ENCODE measurements around the gene MAN2A2.
"Not testable (repeated sequence)": the region's sequence is repeated elsewhere in the genome, so short reads cannot be mapped to it uniquely, and the experiment has no call there.

MAN2A2 gene

DNA sequence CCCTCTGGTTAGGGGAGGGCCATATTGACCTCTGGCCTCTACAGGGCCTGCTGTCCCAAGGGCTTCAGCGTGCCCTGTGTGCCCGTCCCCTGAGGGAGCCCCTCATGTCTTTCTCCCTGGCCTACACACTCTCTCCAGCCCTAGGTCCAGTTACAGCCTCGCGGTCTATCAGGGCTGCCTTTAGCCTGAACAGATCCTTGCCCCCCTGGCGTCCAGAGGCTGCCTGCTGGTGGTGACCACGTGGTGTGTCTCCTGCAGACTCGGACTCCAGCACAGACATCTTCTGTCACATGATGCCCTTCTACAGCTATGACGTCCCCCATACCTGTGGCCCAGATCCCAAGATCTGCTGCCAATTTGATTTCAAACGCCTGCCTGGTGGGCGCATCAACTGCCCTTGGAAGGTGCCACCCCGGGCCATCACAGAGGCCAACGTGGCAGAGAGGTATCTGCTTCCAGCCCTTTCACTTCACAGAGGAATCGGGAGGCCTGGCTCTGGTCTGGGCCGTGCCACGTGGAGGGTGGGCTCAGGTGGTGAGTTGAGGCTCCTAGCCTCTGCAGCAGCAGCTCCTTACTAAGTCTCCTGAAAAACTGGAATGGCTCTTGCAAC is 4.1 kb downstream of the MAN2A2 start:
- no peak for DNase-seq (ENCODE audit: low spot score)
- no peak overlapping the region for H3K14ac ChIP-seq (ENCODE audit: low read length)
- H3K27me3 ChIP-seq (ENCODE audit: control insufficient read depth in 3 of 3, insufficient read depth in 3 of 3, low read depth in 1 of 3, low read length in 3 of 3): peaks cover 0 to 4% (median 0%) of the 10 kb centered on the region in 3 experiments
- H3K27ac ChIP-seq (replicated peaks; ENCODE audit: low read length): no peak overlapping the region
- H4K91ac ChIP-seq (ENCODE audit: low read depth, low read length, poor library complexity): no peak overlapping the region
- H3K36me3 ChIP-seq (replicated peaks in 1 of 2; ENCODE audit: control insufficient read depth in 2 of 2, insufficient read depth in 2 of 2, low read length in 2 of 2): peaks cover 44 to 70% of the 10 kb centered on the region in 2 donors
- H3K4me2 ChIP-seq (ENCODE audit: insufficient read depth, low read length, poor library complexity, severe bottlenecking): no peak overlapping the region
- H3K18ac ChIP-seq (ENCODE audit: low read length): no peak overlapping the region
- H2BK15ac ChIP-seq (ENCODE audit: low read length): no peak overlapping the region
- H3K4ac ChIP-seq (ENCODE audit: low read length): no peak overlapping the region
- H2BK5ac ChIP-seq (ENCODE audit: low read length): no peak overlapping the region
- H2AK5ac ChIP-seq (ENCODE audit: low read depth, low read length): no peak overlapping the region
- H3K9ac ChIP-seq (ENCODE audit: low read depth, low read length, poor library complexity): no peak overlapping the region
- no peak overlapping the region for H3K23ac ChIP-seq (ENCODE audit: low read depth, low read length, poor library complexity)
- no peak overlapping the region for H2BK12ac ChIP-seq (ENCODE audit: low read length)
- no peak overlapping the region for H2AFZ ChIP-seq (ENCODE audit: low read length)
- H3K4me3 ChIP-seq (ENCODE audit: low read length in 2 of 2): no peak overlapping the region
- H3K4me1 ChIP-seq (ENCODE audit: control insufficient read depth in 2 of 2, insufficient read depth in 1 of 2, low read depth in 1 of 2, low read length in 2 of 2): peaks cover 6% of the 10 kb centered on the region in 2 donors
- H4K8ac ChIP-seq (ENCODE audit: low read depth, low read length): no peak overlapping the region
- no peaks in the 10 kb centered on the region for H3K79me1 ChIP-seq (ENCODE audit: low read depth, low read length)
- H3K9me3 ChIP-seq (replicated peaks in 1 of 2; ENCODE audit: control insufficient read depth in 2 of 2, insufficient read depth in 1 of 2, low read depth in 1 of 2, low read length in 2 of 2): peaks cover 0 to 2% of the 10 kb centered on the region in 2 donors
- H2BK120ac ChIP-seq (ENCODE audit: low read depth, low read length): no peak overlapping the region
- WGBS, 2 donors (ENCODE audit: extremely low coverage in 2 of 2, insufficient read length in 2 of 2, insufficient replicate concordance in 1 of 2): no CpG with 5 or more reads among the region's 15 CpGs

- Histone ChIP-seq H3K4me1 (ENCODE audit: control insufficient read depth in 2 of 2, insufficient read depth in 1 of 2, low read depth in 1 of 2, low read length in 2 of 2) (peaks cover 6% of the 10 kb centered on the region in 2 donors), H3K36me3 (replicated peaks in 1 of 2; ENCODE audit: control insufficient read depth in 2 of 2, insufficient read depth in 2 of 2, low read length in 2 of 2) (peaks cover 52 to 78% of the 10 kb centered on the region in 2 donors), H3K79me1 (ENCODE audit: low read depth, low read length) (no peaks in the 10 kb centered on the region), H2BK5ac (ENCODE audit: low read length) (no peak overlapping the region), H3K4me3 (ENCODE audit: low read length in 2 of 2) (no peak overlapping the region), H4K8ac (ENCODE audit: low read depth, low read length) (no peak overlapping the region), H3K27ac (replicated peaks; ENCODE audit: low read length) (no peak overlapping the region), H4K91ac (ENCODE audit: low read depth, low read length, poor library complexity) (no peak overlapping the region), H3K18ac (ENCODE audit: low read length) (no peak overlapping the region), H2BK15ac (ENCODE audit: low read length) (no peak overlapping the region), H3K27me3 (ENCODE audit: control insufficient read depth in 3 of 3, insufficient read depth in 3 of 3, low read depth in 1 of 3, low read length in 3 of 3) (peaks cover 0 to 4% (median 0%) of the 10 kb centered on the region in 3 experiments), H2AFZ (ENCODE audit: low read length) (no peak overlapping the region), H3K4ac (ENCODE audit: low read length) (no peak overlapping the region), H3K14ac (ENCODE audit: low read length) (no peak overlapping the region), H2BK12ac (ENCODE audit: low read length) (no peak overlapping the region), H3K9me3 (replicated peaks in 1 of 2; ENCODE audit: control insufficient read depth in 2 of 2, insufficient read depth in 1 of 2, low read depth in 1 of 2, low read length in 2 of 2) (peaks cover 0 to 2% of the 10 kb centered on the region in 2 donors), H3K9ac (ENCODE audit: low read depth, low read length, poor library complexity) (no peak overlapping the region), H2BK120ac (ENCODE audit: low read depth, low read length) (no peak overlapping the region), H2AK5ac (ENCODE audit: low read depth, low read length) (no peak overlapping the region), H3K4me2 (ENCODE audit: insufficient read depth, low read length, poor library complexity, severe bottlenecking) (no peak overlapping the region), H3K23ac (ENCODE audit: low read depth, low read length, poor library complexity) (no peak overlapping the region)
- no CpG with 5 or more reads among the region's 9 CpGs for WGBS, 2 donors (ENCODE audit: extremely low coverage in 2 of 2, insufficient read length in 2 of 2, insufficient replicate concordance in 1 of 2)
- DNase-seq (ENCODE audit: low spot score): no peak
These were observed 4.9 kb downstream of the MAN2A2 start for GRCh38 chr15:90907838-90908507.

DNA sequence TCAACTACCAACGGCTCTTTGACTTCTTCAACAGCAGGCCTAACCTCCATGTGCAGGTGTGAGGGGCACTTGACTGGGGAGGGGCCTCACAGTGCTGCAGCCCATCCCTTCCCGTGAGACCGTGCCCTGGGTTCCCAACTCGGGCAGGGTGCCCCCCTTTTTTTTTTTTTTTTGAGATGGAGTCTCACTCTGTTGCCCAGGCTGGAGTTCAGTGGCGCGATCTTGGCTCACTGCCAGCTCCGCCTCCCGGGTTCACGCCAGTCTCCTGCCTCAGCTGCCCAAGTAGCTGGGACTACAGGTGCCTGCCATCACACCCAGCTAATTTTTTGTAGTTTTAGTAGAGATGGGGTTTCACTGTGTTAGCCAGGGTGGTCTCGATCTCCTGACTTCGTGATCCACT is 6.3 kb downstream of the MAN2A2 start:
- WGBS, 2 donors (ENCODE audit: extremely low coverage in 2 of 2, insufficient read length in 2 of 2, insufficient replicate concordance in 1 of 2): no CpG with 5 or more reads among the region's 11 CpGs
- not testable (repeated sequence) for H4K8ac ChIP-seq (ENCODE audit: low read depth, low read length); H4K91ac ChIP-seq (ENCODE audit: low read depth, low read length, poor library complexity); DNase-seq (ENCODE audit: low spot score); H3K18ac ChIP-seq (ENCODE audit: low read length); H3K23ac ChIP-seq (ENCODE audit: low read depth, low read length, poor library complexity); H3K14ac ChIP-seq (ENCODE audit: low read length); H3K9me3 ChIP-seq (replicated peaks in 1 of 2; ENCODE audit: control insufficient read depth in 2 of 2, insufficient read depth in 1 of 2, low read depth in 1 of 2, low read length in 2 of 2); H3K79me1 ChIP-seq (ENCODE audit: low read depth, low read length); H3K27me3 ChIP-seq (ENCODE audit: control insufficient read depth in 3 of 3, insufficient read depth in 3 of 3, low read depth in 1 of 3, low read length in 3 of 3); H3K4me3 ChIP-seq (ENCODE audit: low read length in 2 of 2); H3K4ac ChIP-seq (ENCODE audit: low read length); H3K4me2 ChIP-seq (ENCODE audit: insufficient read depth, low read length, poor library complexity, severe bottlenecking); H2BK15ac ChIP-seq (ENCODE audit: low read length); H3K4me1 ChIP-seq (ENCODE audit: control insufficient read depth in 2 of 2, insufficient read depth in 1 of 2, low read depth in 1 of 2, low read length in 2 of 2); H2AK5ac ChIP-seq (ENCODE audit: low read depth, low read length); H2AFZ ChIP-seq (ENCODE audit: low read length); H3K9ac ChIP-seq (ENCODE audit: low read depth, low read length, poor library complexity); H2BK12ac ChIP-seq (ENCODE audit: low read length); H3K27ac ChIP-seq (replicated peaks; ENCODE audit: low read length); H2BK5ac ChIP-seq (ENCODE audit: low read length); H2BK120ac ChIP-seq (ENCODE audit: low read depth, low read length)
- peaks cover 64 to 92% of the 10 kb centered on the region in 2 donors for H3K36me3 ChIP-seq (replicated peaks in 1 of 2; ENCODE audit: control insufficient read depth in 2 of 2, insufficient read depth in 2 of 2, low read length in 2 of 2)

GRCh38 chr15:90909976-90910375 is 6.9 kb downstream of the MAN2A2 start:
- H3K23ac ChIP-seq (ENCODE audit: low read depth, low read length, poor library complexity): no peak overlapping the region
- no peak overlapping the region for H3K4me3 ChIP-seq (ENCODE audit: low read length in 2 of 2)
- H2AFZ ChIP-seq (ENCODE audit: low read length): no peak overlapping the region
- H2AK5ac ChIP-seq (ENCODE audit: low read depth, low read length): no peak overlapping the region
- H2BK15ac ChIP-seq (ENCODE audit: low read length): no peak overlapping the region
- H3K4ac ChIP-seq (ENCODE audit: low read length): no peak overlapping the region
- no peaks in the 10 kb centered on the region for H3K27me3 ChIP-seq (ENCODE audit: control insufficient read depth in 3 of 3, insufficient read depth in 3 of 3, low read depth in 1 of 3, low read length in 3 of 3)
- no peak overlapping the region for H3K14ac ChIP-seq (ENCODE audit: low read length)
- H3K4me2 ChIP-seq (ENCODE audit: insufficient read depth, low read length, poor library complexity, severe bottlenecking): no peak overlapping the region
- H2BK120ac ChIP-seq (ENCODE audit: low read depth, low read length): no peak overlapping the region
- no peaks in the 10 kb centered on the region for H3K79me1 ChIP-seq (ENCODE audit: low read depth, low read length)
- H3K9me3 ChIP-seq (replicated peaks in 1 of 2; ENCODE audit: control insufficient read depth in 2 of 2, insufficient read depth in 1 of 2, low read depth in 1 of 2, low read length in 2 of 2): no peaks in the 10 kb centered on the region
- H3K27ac ChIP-seq (replicated peaks; ENCODE audit: low read length): no peak overlapping the region
- no CpG with 5 or more reads among the region's 8 CpGs for WGBS, 2 donors (ENCODE audit: extremely low coverage in 2 of 2, insufficient read length in 2 of 2, insufficient replicate concordance in 1 of 2)
- H2BK5ac ChIP-seq (ENCODE audit: low read length): no peak overlapping the region
- no peak overlapping the region for H4K91ac ChIP-seq (ENCODE audit: low read depth, low read length, poor library complexity)
- H2BK12ac ChIP-seq (ENCODE audit: low read length): no peak overlapping the region
- no peak overlapping the region for H4K8ac ChIP-seq (ENCODE audit: low read depth, low read length)
- no peak overlapping the region for H3K18ac ChIP-seq (ENCODE audit: low read length)
- no peaks in the 10 kb centered on the region for H3K4me1 ChIP-seq (ENCODE audit: control insufficient read depth in 2 of 2, insufficient read depth in 1 of 2, low read depth in 1 of 2, low read length in 2 of 2)
- DNase-seq (ENCODE audit: low spot score): no peak
- H3K9ac ChIP-seq (ENCODE audit: low read depth, low read length, poor library complexity): no peak overlapping the region
- H3K36me3 ChIP-seq (replicated peaks in 1 of 2; ENCODE audit: control insufficient read depth in 2 of 2, insufficient read depth in 2 of 2, low read length in 2 of 2): peaks cover 64 to 94% of the 10 kb centered on the region in 2 donors

Measured in neuronal stem cell (in vitro differentiated cells).